AML-193 (cell line): ENCODE measurements around the gene TIPRL.

Source experiments
- DNase-seq, 2 experiments: peaks; one replicate each; lab custom pipeline; 2025; lab: John Stamatoyannopoulos, UW

The TIPRL gene

DNA sequence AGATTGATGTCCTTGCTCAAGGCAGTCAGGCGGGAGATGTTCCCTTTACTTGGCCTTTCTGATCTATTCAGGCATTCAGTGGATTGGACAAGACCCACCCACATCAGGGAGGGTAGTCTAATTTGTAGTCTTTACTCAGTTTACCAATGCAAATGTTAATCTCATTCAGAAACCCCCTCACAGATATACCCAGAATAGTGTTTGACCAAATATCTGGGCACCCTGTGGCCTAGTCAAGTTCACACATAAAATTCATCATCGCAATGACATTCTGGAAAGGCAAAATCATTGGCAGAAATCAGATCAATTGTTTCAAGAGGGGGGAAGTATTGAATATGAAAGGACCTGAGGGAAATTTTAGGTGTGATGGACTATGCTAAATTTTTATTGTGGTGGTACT is 34.6 kb downstream of the TIPRL start:
- DNase-seq = no peak

DNA sequence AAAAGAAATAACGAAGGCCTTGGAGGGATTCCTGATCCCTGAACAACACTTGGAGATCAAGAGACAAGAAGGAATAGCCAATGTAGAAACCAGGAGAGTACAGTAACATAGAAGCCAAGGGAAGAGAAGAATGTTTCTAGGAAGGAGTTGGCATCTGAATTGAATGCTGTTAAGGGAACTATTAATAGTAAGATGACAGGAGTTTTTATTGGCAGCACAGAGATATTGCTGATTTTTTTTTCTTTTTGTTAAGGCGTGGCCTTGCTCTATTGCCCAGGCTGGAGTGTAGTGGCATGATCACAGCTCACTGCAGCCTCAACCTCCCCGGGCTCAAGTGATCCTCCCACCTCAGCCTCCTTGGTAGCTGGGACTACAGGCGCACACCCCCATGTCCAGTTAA is 37.4 kb downstream of the TIPRL start:
- no peak for DNase-seq

DNA sequence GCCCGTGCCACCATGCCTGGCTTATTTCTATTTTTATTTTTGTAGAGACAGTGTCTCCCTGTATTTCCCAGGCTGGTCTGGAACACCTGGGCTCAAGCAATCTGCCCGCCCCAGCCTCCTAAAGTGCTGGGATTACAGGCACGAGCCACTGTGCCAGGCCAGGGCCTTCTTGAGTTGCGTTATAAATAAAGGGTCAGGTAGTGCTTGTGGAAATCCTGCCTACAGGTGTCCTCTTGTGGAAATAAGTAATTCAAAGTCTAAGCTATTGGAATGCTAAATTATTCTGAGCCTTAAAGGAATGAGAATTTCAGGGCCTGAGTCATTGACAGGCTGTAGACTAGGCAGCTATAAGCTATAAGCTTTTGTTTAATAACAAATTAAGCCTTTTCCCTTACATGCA is 38.9 kb downstream of the TIPRL start:
- no peak for DNase-seq

DNA sequence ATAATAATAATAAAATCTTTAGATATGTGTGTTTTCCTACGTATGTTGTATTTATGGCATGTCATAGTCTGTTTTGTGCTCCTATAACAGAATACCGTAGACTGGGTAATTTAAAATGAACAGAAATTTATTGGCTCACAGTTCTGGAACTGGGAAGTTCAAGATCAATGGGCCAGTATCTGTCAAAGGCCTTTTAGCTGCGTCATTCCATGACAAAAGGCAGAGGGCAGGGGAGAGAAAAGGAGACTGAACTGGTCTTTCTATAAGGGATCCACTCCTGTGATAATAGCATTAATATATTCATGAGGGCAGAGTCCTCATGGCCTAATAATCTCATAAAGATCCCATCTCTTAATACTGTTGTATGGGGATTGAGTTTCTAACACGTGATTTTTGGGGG is 39.9 kb downstream of the TIPRL start:
- DNase-seq = no peak

DNA sequence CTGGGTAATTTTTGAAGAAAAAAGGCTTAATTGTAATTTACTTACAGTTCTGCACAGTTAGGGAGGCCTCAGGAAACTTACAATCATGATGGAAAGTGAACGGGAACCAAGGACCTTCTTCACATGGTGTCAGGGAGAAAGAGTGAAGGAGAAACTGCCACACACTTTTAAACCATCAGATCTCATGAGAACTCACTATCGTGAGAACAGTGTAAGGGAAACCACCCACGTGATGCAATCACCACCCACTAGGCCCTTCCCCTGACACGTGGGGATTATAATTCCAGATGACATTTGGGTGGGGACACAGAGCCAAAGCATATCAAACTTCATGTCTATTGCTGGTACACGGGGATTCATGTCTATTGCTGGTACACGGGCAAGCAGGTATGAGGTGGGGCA is 41.7 kb downstream of the TIPRL start:
- no peak for DNase-seq

DNA sequence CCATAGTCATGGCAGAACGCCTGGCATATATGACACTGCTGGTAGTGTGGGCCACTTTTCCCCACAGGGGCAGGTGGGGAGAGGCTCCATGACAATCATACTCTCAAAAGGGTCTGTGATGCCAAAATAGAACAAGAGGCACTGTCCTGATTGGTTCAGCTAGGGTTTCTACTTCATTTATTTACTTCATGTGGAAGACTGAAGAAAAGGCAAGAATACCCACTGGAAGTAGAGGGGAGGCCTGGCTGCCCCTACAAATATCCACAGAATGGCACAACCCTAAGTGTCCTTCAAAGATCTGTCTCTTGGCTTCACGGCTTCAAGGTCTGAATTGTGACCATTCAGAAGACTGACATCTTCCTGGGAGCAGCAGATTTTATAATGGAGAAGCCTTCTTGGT is 42.5 kb downstream of the TIPRL start:
- no peak for DNase-seq

DNA sequence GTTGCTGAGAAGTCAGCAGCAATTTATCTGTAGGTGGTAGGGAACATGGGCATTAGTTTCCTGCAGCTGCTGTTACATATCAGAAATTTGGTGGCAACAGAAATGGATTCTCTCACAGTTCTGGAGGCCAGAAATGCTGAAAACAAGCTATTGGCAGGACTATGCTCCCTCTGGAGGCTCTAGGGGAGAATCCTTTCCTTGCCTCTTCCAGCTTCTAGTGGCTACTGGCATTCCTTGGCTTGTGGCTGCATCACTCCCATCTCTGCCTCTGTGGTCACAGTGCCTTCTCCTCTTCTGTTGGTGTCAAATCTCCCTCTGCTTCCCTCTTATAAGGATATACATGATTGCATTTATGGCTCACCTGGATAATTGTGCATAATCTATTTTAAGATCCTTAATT is 44.5 kb downstream of the TIPRL start:
- DNase-seq = no peak

DNA sequence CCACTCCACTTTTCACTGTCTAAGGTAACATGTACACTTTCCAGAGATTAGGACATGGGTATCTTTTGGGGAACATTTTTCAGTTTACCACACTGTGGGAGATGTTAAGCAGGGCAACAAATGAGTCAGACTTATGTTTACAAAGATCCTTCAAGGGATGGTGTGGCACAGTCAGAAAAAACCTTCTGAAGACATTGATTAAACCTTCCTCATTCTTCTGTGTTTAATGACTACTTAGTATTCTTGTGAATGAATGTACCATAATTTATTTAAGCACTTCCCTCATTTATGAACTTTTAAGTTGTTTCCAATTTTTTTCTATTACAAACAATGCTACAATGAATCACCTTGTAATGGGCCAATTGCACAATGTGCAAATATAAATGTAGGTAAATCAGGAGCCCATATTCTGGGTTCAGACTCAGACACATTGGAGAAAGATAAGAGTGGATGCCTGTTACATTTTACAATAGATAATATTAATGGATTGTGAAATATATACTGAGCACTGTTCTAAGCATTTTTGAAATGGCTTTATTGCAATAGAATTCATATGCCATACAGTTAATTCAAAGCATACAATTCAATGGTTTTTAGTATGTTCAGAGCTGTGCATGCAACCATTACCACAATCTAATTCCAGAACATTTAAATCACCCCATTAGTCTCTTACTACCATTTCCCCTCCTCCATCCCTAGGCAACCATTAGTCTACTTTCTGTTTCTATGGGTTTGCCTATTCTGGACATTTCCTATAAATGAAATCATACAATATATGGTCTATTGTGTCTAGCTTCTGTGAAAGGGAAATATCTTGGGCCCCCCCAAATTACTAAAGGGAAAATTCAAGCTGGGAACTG is 45.1 kb downstream of the TIPRL start:
- no peak for DNase-seq

DNA sequence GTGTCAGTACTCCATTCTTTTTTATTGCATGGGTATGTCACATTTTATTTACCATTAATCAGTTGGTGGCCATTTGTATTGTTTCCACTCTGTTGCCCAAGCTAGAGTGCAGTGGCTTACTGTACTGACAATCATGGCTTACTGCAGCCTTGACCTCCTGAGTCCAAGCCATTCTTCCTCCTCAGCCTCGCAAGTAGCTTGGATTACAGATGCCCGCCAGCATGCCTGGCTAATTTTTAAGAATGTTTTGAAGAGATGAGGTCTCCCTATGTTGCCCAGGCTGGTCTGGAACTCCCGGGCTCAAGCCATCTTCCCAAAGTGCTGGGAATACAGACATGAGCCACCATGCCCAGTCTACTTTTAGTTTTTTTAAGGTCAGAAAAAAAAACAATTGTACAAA is 46.2 kb downstream of the TIPRL start:
- no peak for DNase-seq

DNA sequence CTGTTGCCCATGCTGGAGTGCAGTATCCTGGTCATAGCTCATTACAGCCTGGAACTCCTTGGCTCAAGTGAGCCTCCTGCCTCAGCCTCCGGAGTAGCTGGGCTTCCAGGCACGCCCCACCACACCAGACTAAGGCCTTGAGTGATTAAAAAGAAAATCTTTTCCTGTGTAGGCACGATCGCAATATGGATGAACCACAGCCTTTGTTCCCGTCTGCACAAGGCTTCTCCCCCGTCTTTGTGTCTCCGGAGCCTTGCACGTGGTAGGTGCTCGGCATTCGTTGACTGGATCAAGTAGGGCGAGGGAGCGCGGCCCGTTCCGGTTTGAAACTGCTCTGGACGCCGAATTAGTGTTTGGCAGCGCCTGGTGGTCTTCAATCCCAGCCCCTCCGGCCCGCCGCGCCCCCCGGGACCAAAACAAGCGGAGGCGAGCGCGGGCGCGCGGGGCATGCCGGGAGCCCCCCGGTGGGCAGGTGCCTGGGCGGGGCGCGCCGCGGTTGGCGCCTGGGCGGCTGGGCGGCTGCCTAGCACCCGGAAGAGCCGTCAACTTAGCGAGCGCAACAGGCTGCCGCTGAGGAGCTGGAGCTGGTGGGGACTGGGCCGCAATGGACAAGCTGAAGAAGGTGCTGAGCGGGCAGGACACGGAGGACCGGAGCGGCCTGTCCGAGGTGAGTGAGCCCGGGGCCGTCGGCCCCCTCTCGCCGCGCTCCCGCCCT is 46.9 kb downstream of the TIPRL start, which contains the start of gene SFT2D2:
Gene SFT2D2 (plus strand): TSS at position 529 of the 715 bp plus-strand sequence. CDS start 76 bp downstream, at position 605.
- DNase-seq = peak; percentile 68 to 75

DNA sequence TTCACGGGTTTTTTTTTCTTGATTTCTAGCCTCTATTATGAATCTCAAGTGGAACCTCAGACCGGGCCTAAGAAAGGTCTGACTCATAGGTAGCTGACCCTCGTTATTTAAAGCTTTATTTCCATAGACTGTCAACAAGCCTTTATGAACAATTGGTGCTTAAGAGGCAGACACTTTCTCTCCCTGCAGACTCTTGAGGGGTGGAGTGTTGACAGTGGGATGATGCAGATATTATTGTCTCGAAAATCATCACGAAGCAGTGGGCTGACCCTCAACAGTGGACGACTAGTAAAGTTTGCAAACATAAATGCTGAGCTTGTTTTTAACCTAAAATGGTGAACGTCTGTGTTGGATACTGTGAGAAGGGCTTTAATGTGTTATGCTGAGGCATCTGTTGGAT is 48.9 kb downstream of the TIPRL start:
- DNase-seq = no peak

DNA sequence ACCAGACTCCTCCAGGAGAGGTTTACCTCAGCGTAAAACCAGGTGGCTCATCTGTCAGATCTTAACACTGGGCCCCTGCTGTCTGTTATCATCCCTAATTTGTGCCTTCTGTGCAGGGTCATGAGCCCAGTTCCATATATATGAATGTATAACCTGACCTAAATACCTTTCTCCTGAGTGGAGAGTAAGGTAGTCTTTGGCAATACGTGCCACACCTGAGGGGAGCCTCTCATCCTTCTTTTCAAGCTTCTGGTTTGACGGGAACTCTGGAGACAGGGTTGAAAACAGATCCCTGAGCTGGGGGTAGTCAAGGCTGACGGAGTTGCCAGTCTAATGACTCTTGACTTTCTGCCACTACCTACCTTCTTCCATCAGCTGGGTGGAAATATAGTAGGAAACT is 51.1 kb downstream of the TIPRL start:
- DNase-seq = no peak

DNA sequence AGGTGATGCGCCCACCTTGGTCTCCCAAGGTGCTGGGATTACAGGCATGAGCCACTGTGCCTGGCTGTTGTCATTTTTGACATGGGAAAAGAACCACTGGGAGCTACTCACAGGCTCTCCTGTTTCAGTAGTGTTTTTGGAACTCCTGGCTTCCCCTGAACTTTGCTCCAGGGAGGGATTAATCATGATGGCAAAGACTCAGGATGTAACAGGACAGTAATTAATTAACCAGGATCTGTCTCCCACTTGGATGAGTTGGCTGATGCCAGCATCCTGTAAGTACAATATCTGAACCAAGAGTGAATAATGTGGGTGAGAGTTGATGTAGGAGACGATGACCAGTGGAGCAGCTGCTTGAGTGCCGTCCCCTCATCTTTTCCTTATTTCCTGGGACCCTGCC is 51.9 kb downstream of the TIPRL start:
- DNase-seq = no peak

DNA sequence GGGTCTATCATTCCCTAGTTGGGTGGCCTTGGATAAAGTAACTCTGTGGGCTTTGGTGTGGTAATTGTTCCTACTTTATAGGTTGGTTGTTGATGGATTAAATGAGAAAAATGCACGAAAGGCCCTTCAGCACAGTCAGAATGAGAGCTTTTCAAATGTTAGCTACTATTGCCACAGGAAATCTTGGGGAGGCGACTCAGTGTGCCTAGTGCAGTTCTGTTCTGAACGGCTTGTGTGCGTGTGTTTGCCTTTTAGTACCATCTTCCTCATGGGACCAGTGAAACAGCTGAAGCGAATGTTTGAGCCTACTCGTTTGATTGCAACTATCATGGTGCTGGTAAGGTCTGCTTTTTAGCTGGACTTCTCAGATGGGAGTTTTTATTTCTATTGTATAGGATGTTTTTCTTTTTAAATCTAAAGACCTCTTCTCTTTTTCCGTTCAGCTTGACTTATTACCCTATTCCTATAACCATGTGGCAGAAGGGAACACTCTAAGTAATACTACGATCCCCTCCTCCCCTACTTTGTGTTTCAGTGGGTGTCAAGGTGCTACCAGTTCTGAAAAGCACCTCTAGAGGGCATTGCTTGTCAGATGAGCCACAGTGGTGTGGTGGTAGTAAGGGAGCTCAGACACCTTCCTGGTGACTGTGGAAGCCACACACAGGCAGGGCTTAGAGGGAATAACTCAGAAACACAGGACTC is 56.2 kb downstream of the TIPRL start:
- DNase-seq = peak; percentile 46 to 56

DNA sequence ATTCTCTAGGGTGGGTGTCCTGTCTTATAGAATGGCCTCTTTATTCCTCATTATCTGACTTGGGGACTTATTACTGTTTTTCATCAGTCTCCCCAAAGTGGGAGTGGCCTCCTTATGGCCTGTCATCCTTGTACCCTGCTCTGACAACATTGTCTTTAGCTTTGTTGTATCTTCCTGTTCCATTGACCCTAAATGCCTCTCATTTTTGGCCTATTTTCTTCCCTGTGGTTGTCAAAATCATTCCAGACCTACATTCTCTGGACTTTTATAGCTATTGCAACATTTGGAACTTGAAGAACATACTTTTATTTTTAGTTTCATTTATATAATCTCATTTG is 56.8 kb downstream of the TIPRL start:
- no peak for DNase-seq

DNA sequence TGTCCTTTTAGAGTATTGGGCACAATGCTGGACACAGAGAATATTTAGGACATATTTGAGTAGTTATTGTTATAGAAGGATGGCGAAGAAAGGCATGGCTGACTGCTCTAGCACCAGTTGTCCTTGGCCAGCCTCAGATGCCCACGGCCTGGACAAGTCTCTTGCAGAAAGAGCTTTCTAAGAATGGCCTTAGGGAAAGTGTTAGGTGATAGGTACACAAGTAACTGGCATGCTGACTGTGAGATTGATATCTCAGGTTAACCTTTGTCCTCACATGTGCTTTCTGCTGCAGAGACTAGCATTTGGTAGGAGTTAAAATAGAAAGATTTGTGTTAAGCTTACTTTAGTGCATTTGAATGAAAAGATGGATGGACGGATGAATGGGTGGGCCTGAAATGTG is 57.2 kb downstream of the TIPRL start:
- no peak for DNase-seq

DNA sequence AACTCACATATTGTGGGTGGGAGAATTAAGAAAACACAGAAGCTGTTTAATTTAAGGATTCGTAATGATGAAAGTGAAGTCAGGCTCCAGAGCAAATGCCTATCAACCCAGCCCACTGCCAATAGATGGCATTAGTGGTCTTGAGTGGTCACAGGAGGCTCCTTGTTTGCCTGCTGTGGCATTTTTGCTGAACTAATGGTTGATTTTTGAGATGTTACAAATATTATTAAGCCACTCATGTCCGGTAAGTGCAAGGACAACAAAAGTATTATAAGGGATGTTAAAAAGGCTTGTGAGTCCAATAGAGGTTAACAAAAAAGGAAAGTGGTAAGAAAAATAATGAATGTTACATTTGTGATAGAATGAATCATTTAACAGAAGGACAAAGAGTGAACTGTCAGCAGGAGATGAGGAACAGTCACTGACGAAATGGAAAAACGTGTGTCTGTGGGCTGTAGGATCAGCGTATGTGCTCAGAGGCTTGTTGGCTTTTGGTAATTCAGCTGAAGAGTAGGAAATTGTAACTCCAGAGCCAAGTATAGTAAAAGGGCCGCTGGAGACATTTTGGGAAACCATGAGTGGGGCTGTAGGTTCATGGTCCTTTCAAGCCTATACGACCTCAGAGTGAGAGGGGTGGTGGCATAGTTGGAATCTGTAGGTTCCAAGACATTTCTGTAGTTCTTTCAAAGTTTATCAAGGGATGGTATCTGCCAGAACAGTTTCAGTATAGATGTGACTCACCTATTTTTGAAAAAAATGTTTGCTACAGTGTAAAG is 58.3 kb downstream of the TIPRL start:
- no peak for DNase-seq

DNA sequence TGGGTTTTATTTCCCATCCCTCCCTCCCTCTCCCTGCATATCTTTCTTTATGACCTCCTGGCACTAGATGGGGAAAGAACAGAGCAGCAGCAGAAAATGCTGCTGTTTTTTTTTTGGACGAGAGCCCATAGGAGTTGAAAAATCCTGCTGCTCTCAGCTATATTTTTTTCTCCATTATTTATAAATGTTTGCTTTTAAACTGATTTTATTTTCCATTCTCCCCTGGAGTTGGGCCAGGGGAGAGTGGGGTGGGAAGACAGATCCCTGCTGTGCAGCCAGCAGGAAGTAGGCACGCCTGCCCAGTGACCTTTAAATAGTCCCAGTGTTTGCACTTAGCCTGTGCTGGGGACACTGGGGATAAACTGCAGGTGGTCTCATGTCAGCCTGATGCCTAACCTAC is 64.4 kb downstream of the TIPRL start:
- DNase-seq = no peak

DNA sequence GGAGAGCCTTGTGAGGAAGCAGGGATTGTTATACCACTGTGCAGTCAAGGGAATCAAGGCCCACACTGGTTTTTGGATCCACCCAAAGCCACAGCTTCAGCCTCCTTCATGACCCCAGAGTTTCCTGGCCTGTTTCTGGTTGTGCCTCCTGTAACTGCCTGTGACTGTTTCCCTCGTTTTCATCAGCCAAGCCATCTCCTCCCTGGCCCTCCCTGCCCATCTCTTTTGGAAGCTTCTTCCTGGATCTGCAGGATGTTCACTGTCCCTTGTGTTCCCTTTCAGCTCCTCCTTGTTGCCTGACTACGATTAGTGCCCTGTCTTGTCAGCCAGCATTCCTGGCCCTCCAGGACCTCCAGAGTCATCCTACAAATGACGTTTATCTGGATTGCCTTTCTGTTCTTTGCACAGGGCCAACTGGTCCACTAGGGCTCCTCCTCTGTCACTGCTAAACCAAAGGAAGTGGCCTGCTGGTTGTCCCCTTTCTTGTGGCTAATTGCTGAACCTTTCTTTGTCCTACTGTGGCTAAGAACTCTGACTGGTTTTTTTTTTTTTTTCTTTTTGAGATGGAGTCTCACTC is 65.0 kb downstream of the TIPRL start:
- no peak for DNase-seq

DNA sequence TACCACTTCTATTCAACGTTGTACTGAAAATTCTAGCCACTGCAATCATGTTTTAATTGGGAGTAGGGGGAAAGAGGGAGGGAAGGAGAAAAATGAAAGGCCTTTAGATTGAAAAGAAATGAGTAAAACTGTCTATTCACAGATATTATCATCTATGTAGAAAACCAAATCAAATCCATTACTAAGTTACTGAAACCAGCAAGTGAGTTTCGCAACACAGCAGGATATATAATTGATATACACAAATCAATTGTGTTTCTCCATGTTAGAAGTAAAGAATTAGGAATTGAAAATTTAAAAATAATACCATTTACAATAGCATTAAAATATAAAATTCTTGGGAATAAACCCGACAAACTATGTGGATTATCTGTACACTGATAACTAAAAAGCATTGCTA is 66.3 kb downstream of the TIPRL start:
- DNase-seq = no peak

DNA sequence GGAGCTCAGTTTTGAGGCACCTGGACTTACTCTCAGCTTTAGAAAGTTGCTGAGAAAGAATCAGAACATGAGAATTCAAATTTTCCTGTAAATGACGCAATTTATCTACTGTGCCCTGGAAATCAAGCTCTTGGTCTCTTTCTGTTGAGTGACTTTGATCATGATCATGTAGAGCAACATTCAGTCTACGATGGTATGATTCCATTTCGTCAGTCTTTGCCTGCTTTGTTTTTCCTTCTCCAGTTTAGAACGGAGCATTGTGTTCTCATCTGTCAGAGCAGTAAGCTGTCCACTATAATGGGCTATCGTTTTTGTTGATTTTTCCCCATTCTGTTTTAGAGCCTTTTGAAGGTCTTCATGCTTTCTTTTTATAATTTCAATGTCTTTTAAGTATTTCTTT is 67.7 kb downstream of the TIPRL start:
- no peak for DNase-seq
